ENCODE results near the gene EEA1.

EEA1 gene

DNA sequence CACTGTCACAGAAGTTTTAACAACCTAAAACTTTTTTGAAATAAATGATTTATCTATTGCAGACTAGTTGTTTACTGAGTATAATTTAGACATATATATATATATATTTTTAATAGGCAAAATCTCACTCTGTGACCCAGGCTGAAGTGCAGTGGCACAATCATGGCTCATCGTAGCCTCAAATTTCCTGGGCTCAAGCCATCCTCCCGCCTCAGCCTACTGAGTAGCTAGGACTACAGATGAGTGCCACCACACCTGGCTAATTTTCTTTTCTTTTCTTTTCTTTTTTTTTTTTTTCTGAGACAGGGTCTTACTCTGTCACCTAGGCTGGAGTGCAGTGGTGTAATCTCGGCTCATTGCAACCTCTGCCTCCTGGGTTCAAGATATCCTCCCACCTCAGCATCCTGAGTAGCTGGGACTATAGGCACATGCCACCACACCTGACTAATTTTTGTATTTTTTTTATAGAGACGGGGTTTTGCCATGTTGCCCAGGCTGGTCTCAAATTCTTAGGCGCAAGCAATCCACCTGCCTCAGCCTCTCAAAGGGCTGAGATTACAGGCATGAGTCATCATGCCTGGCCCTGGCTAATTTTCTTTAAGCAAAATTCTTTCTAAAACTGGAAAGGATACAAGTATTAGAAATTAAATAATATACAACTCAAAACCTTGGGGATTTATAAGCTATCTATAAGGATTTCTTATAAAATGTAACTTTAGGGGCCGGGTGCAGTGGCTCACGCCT lies 23.1 kb downstream of the EEA1 start:
- Histone ChIP-seq H3K9me3 (ENCODE audit: control insufficient read depth, insufficient read depth, low read depth, low read length) (no peaks in the 10 kb centered on the region; the same call in 1 of the 2 replicates), H3K36me3 (ENCODE audit: control insufficient read depth in 2 of 2, insufficient read depth in 1 of 2, low read length in 2 of 2) (no peaks in the 10 kb centered on the region; a peak in 1 of 3 replicates), H3K4me1 (ENCODE audit: control insufficient read depth, insufficient read depth, low read length) (no peaks in the 10 kb centered on the region), H3K4me3 (ENCODE audit: low read depth, low read length) (no peak overlapping the region), H3K27ac (ENCODE audit: extremely low read depth, low read depth, low read length) (no peak overlapping the region)
- TF ChIP-seq ZNF184 (tag by site-specific recombination; IDR thresholded peaks at IDR 0.05) (0 out of 2 replicates have a peak, but pooled peaks have one; percentile 13), ZNF48 (tag by site-specific recombination; IDR thresholded peaks at IDR 0.05) (no peak), ZNF239 (tag by site-specific recombination; IDR thresholded peaks at IDR 0.05) (no peak), ZBTB8A (tag by site-specific recombination; IDR thresholded peaks at IDR 0.05) (peak; percentile 45; the same call in 1 of the 2 replicates)
- ChIA-PET POLR2A (no interaction called here), CTCF (interaction anchor here (0.6 to 0.9 kb wide), 2 partner anchors 9 to 491 kb away, joined by 3 read pairs; no protein-coding TSS in a partner anchor)

DNA sequence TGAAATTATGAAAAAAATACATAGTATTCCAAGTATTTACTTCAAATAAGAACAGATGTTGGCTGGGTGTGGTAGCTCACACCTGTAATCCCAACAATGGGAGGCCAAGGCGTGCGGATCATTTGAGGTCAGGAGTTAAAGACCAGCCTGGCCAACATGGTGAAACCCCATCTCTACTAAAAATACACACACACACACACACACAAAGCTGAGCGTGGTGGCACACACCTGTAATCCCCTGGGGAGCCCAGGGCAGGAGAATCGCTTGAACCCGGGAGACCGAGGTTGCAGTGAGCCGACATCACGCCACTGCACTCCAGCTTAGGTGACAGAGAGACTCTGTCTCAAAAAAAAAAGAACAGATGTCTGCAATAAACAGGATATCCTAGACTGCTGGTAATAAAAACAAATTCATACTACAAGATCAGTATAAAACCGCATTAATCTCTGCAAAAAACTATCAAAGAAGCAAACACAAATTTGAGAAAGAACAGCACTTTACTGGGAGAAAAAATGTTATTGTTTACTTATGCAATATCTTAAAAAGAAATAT lies 23.8 kb downstream of the EEA1 start:
- POLR2A ChIA-PET = no interaction called here
- H3K36me3 ChIP-seq (ENCODE audit: control insufficient read depth in 2 of 2, insufficient read depth in 1 of 2, low read length in 2 of 2) = no peaks in the 10 kb centered on the region; a peak in 1 of 3 replicates
- TF ChIP-seq, protein P1, sequence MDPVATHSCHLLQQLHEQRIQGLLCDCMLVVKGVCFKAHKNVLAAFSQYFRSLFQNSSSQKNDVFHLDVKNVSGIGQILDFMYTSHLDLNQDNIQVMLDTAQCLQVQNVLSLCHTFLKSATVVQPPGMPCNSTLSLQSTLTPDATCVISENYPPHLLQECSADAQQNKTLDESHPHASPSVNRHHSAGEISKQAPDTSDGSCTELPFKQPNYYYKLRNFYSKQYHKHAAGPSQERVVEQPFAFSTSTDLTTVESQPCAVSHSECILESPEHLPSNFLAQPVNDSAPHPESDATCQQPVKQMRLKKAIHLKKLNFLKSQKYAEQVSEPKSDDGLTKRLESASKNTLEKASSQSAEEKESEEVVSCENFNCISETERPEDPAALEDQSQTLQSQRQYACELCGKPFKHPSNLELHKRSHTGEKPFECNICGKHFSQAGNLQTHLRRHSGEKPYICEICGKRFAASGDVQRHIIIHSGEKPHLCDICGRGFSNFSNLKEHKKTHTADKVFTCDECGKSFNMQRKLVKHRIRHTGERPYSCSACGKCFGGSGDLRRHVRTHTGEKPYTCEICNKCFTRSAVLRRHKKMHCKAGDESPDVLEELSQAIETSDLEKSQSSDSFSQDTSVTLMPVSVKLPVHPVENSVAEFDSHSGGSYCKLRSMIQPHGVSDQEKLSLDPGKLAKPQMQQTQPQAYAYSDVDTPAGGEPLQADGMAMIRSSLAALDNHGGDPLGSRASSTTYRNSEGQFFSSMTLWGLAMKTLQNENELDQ (tag by site-specific recombination; IDR thresholded peaks at IDR 0.05; ENCODE audit: low read depth) = no peak
- TF ChIP-seq ZNF391 (tag by site-specific recombination; IDR thresholded peaks at IDR 0.05; ENCODE audit: borderline replicate concordance, low read depth) = no peak
- TF ChIP-seq, protein P2, sequence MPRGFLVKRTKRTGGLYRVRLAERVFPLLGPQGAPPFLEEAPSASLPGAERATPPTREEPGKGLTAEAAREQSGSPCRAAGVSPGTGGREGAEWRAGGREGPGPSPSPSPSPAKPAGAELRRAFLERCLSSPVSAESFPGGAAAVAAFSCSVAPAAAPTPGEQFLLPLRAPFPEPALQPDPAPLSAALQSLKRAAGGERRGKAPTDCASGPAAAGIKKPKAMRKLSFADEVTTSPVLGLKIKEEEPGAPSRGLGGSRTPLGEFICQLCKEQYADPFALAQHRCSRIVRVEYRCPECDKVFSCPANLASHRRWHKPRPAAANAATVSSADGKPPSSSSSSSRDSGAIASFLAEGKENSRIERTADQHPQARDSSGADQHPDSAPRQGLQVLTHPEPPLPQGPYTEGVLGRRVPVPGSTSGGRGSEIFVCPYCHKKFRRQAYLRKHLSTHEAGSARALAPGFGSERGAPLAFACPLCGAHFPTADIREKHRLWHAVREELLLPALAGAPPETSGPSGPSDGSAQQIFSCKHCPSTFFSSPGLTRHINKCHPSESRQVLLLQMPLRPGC (tag by site-specific recombination; IDR thresholded peaks at IDR 0.05) = no peak
- no peak for TF ChIP-seq ZNF266 (tag by site-specific recombination; IDR thresholded peaks at IDR 0.05; ENCODE audit: low read depth)
- no peak for TF ChIP-seq ZNF350 (tag by site-specific recombination; IDR thresholded peaks at IDR 0.05)
- TF ChIP-seq ZNF501 (tag by site-specific recombination; IDR thresholded peaks at IDR 0.05) = no peak
- TF ChIP-seq, protein P3, sequence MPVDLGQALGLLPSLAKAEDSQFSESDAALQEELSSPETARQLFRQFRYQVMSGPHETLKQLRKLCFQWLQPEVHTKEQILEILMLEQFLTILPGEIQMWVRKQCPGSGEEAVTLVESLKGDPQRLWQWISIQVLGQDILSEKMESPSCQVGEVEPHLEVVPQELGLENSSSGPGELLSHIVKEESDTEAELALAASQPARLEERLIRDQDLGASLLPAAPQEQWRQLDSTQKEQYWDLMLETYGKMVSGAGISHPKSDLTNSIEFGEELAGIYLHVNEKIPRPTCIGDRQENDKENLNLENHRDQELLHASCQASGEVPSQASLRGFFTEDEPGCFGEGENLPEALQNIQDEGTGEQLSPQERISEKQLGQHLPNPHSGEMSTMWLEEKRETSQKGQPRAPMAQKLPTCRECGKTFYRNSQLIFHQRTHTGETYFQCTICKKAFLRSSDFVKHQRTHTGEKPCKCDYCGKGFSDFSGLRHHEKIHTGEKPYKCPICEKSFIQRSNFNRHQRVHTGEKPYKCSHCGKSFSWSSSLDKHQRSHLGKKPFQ (tag by site-specific recombination; IDR thresholded peaks at IDR 0.05) = no peak
- TF ChIP-seq KLF1 (tag by site-specific recombination; IDR thresholded peaks at IDR 0.05) = no peak
- TF ChIP-seq ZNF19 (tag by site-specific recombination; IDR thresholded peaks at IDR 0.05; ENCODE audit: low read depth) = no peak
- no peak for TF ChIP-seq KLF16 (tag by site-specific recombination; IDR thresholded peaks at IDR 0.05)
- no peaks in the 10 kb centered on the region for H3K4me1 ChIP-seq (ENCODE audit: control insufficient read depth, insufficient read depth, low read length)
- H3K9me3 ChIP-seq (ENCODE audit: control insufficient read depth, insufficient read depth, low read depth, low read length) = no peaks in the 10 kb centered on the region; the same call in 1 of the 2 replicates
- CTCF ChIA-PET = interaction anchor here (1.2 kb wide), 1 partner anchor 69 kb away, joined by 3 read pairs; no protein-coding TSS in a partner anchor
- H3K27ac ChIP-seq (ENCODE audit: extremely low read depth, low read depth, low read length) = no peak overlapping the region
- no peak overlapping the region for H3K4me3 ChIP-seq (ENCODE audit: low read depth, low read length)

DNA sequence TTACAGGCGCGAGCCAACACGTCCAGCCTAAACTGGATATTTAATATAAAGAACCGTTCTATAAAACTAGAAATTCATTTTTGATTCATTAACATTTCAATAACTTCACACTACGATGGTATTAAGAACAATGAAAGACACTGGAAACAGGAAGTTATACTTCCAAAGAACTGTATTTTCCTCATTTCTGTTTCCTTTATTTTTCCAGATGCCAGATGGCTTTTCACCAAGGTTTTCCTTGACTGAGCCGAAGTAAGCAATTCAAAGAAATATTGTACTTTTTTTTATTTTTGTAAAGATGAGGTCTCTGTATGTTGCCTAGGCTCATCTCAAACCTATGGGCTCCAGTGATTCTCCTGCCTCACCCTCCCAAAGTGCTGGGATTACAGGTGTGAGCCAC lies 28.2 kb downstream of the EEA1 start:
- Histone ChIP-seq H3K4me1 (ENCODE audit: control insufficient read depth, insufficient read depth, low read length) (no peaks in the 10 kb centered on the region), H3K27ac (ENCODE audit: extremely low read depth, low read depth, low read length) (no peak overlapping the region), H3K9me3 (ENCODE audit: control insufficient read depth, insufficient read depth, low read depth, low read length) (no peaks in the 10 kb centered on the region), H3K36me3 (ENCODE audit: control insufficient read depth in 2 of 2, insufficient read depth in 1 of 2, low read length in 2 of 2) (no peaks in the 10 kb centered on the region; a peak in 1 of 3 replicates), H3K4me3 (ENCODE audit: low read depth, low read length) (no peak overlapping the region)
- CTCF ChIA-PET = interaction anchor here (0.6 to 1.3 kb wide), 2 partner anchors 10 to 519 kb away, joined by 3 to 6 read pairs; no protein-coding TSS in a partner anchor
- POLR2A ChIA-PET = interaction anchor here (0.6 kb wide), 1 partner anchor 107 kb away, joined by 3 read pairs; no protein-coding TSS in a partner anchor
- no peak for TF ChIP-seq ZNF654 (tag by site-specific recombination; IDR thresholded peaks at IDR 0.05; ENCODE audit: low read depth)
- TF ChIP-seq, protein P4, sequence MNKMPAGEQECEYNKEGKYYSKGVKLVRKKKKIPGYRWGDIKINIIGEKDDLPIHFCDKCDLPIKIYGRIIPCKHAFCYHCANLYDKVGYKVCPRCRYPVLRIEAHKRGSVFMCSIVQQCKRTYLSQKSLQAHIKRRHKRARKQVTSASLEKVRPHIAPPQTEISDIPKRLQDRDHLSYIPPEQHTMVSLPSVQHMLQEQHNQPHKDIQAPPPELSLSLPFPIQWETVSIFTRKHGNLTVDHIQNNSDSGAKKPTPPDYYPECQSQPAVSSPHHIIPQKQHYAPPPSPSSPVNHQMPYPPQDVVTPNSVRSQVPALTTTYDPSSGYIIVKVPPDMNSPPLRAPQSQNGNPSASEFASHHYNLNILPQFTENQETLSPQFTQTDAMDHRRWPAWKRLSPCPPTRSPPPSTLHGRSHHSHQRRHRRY (tag by site-specific recombination; IDR thresholded peaks at IDR 0.05) = no peak
- TF ChIP-seq, protein P5, sequence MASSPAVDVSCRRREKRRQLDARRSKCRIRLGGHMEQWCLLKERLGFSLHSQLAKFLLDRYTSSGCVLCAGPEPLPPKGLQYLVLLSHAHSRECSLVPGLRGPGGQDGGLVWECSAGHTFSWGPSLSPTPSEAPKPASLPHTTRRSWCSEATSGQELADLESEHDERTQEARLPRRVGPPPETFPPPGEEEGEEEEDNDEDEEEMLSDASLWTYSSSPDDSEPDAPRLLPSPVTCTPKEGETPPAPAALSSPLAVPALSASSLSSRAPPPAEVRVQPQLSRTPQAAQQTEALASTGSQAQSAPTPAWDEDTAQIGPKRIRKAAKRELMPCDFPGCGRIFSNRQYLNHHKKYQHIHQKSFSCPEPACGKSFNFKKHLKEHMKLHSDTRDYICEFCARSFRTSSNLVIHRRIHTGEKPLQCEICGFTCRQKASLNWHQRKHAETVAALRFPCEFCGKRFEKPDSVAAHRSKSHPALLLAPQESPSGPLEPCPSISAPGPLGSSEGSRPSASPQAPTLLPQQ (tag by site-specific recombination; IDR thresholded peaks at IDR 0.05) = no peak
- no peak for TF ChIP-seq ZNF785 (tag by site-specific recombination; IDR thresholded peaks at IDR 0.05)
- no peak for TF ChIP-seq GLI2 (tag by site-specific recombination; IDR thresholded peaks at IDR 0.05; ENCODE audit: borderline replicate concordance, low read depth)

Measured in HEK293 (cell line).